HCT116 (cell line): Measurements from ENCODE around the gene PDZRN4.

ENCODE experiments used
- POLR2A ChIP-seq: IDR thresholded peaks from 2 replicates; pipeline ENCODE4 v1.7.0; 2011; ENCODE audit warnings: borderline replicate concordance; ENCODE audit not compliant: insufficient read depth, insufficient read length; ENCODE audit errors: extremely low read depth
- TF ChIP-seq, protein P1 (sequence below), 3 experiments: fragments of 200-600 bp in 1 of 3; sonication (generic) in 1 of 3; IDR thresholded peaks in 2 of 3; conservative IDR thresholded peaks in 1 of 3; 2 replicates each; pipeline ENCODE4 v1.5.1; 2012 to 2017; ENCODE audit warnings: low read depth in 2 of 3, low read length in 2 of 3, antibody characterized with exemption in 1 of 3, borderline replicate concordance in 1 of 3, control low read depth in 1 of 3, mild to moderate bottlenecking in 1 of 3, mixed read lengths in 1 of 3, mixed run types in 1 of 3, moderate library complexity in 1 of 3; ENCODE audit not compliant: insufficient read depth in 1 of 3

DNA sequence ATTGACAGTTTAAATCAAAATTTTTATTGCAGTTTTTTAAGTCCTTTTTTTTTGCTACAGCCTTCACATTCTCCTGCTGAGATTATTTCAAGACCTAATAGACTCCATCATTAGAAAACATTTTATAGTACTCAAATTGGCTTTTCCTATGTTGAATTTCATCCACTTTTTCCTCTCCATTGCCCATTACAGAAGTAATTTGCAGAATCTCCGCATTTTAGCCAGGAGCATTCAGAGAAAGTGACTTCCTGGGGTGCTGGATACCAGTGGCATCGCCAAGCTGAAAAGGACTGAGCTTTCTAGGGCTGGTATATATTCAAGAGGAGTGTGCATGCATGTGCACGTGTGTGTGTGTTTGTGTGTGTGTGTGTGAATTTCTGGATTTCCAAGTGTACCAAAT lies 340.8 kb downstream of the PDZRN4 start:
- no peak for TF ChIP-seq POLR2A
- TF ChIP-seq, protein P1, sequence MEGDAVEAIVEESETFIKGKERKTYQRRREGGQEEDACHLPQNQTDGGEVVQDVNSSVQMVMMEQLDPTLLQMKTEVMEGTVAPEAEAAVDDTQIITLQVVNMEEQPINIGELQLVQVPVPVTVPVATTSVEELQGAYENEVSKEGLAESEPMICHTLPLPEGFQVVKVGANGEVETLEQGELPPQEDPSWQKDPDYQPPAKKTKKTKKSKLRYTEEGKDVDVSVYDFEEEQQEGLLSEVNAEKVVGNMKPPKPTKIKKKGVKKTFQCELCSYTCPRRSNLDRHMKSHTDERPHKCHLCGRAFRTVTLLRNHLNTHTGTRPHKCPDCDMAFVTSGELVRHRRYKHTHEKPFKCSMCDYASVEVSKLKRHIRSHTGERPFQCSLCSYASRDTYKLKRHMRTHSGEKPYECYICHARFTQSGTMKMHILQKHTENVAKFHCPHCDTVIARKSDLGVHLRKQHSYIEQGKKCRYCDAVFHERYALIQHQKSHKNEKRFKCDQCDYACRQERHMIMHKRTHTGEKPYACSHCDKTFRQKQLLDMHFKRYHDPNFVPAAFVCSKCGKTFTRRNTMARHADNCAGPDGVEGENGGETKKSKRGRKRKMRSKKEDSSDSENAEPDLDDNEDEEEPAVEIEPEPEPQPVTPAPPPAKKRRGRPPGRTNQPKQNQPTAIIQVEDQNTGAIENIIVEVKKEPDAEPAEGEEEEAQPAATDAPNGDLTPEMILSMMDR (IDR thresholded peaks at IDR 0.05 in 2 of 3, conservative IDR thresholded peaks at IDR 0.05 in 1 of 3; ENCODE audit: borderline replicate concordance in 1 of 3, insufficient read depth in 1 of 3, low read depth in 2 of 3, low read length in 2 of 3): no peak
